ENCODE data around the gene TFCP2.

TFCP2 gene

GRCh38 chr12:51163795-51164194, 9.1 kb downstream of the TFCP2 start:
- Histone ChIP-seq H3K4me3 (ENCODE audit: low read depth, low read length) (no peak overlapping the region), H3K9me3 (ENCODE audit: control insufficient read depth, insufficient read depth, low read depth, low read length) (no peaks in the 10 kb centered on the region), H3K36me3 (ENCODE audit: control insufficient read depth in 2 of 2, insufficient read depth in 1 of 2, low read length in 2 of 2) (peaks cover 0 to 5% of the 10 kb centered on the region in 2 experiments; a peak in 1 of 3 replicates), H3K27ac (ENCODE audit: extremely low read depth, low read depth, low read length) (no peak overlapping the region), H3K4me1 (ENCODE audit: control insufficient read depth, insufficient read depth, low read length) (no peaks in the 10 kb centered on the region)
- ChIA-PET POLR2A (no interaction called here), CTCF (no interaction called here)
- TF ChIP-seq ZSCAN4 (tag by site-specific recombination; IDR thresholded peaks at IDR 0.05) (no peak), ZNF121 (tag by site-specific recombination; IDR thresholded peaks at IDR 0.05) (peak; percentile 78)

- CTCF ChIA-PET, result interaction anchor here (0.7 kb wide), 1 partner anchor 105 kb away, joined by 3 read pairs; no protein-coding TSS in a partner anchor
- Histone ChIP-seq H3K36me3 (ENCODE audit: control insufficient read depth in 2 of 2, insufficient read depth in 1 of 2, low read length in 2 of 2) (no peaks in the 10 kb centered on the region; a peak in 1 of 3 replicates), H3K4me1 (ENCODE audit: control insufficient read depth, insufficient read depth, low read length) (no peaks in the 10 kb centered on the region), H3K9me3 (ENCODE audit: control insufficient read depth, insufficient read depth, low read depth, low read length) (no peaks in the 10 kb centered on the region), H3K4me3 (ENCODE audit: low read depth, low read length) (no peak overlapping the region), H3K27ac (ENCODE audit: extremely low read depth, low read depth, low read length) (no peak overlapping the region)
- POLR2A ChIA-PET, result interaction anchor here (0.6 to 1.0 kb wide), 2 partner anchors 79 to 747 kb away, joined by 3 to 4 read pairs; no protein-coding TSS in a partner anchor
- peak; percentile 93 for TF ChIP-seq ZBTB6 (tag by site-specific recombination; IDR thresholded peaks at IDR 0.05)
- TF ChIP-seq WT1 (tag by site-specific recombination; IDR thresholded peaks at IDR 0.05), result no peak
Measured at GRCh38 chr12:51162217-51162616, 10.7 kb downstream of the TFCP2 start.

GRCh38 chr12:51160814-51161459, 12.0 kb downstream of the TFCP2 start:
- no peak overlapping the region for H3K27ac ChIP-seq (ENCODE audit: extremely low read depth, low read depth, low read length)
- CTCF ChIA-PET, result no interaction called here
- H3K36me3 ChIP-seq (ENCODE audit: control insufficient read depth in 2 of 2, insufficient read depth in 1 of 2, low read length in 2 of 2), result no peaks in the 10 kb centered on the region; a peak in 1 of 3 replicates
- no peaks in the 10 kb centered on the region for H3K4me1 ChIP-seq (ENCODE audit: control insufficient read depth, insufficient read depth, low read length)
- H3K9me3 ChIP-seq (ENCODE audit: control insufficient read depth, insufficient read depth, low read depth, low read length), result no peaks in the 10 kb centered on the region
- POLR2A ChIA-PET, result no interaction called here
- H3K4me3 ChIP-seq (ENCODE audit: low read depth, low read length), result no peak overlapping the region
- TF ChIP-seq ZEB2 (tag by site-specific recombination; IDR thresholded peaks at IDR 0.05), result no peak
- no peak for TF ChIP-seq KLF7 (tag by site-specific recombination; IDR thresholded peaks at IDR 0.05; ENCODE audit: borderline replicate concordance)
- TF ChIP-seq SETDB1 (IDR thresholded peaks at IDR 0.05; ENCODE audit: insufficient read length, low read length), result no peak
- no peak for TF ChIP-seq ZNF280D (tag by site-specific recombination; IDR thresholded peaks at IDR 0.05)
- no peak for TF ChIP-seq ZNF561 (tag by site-specific recombination; IDR thresholded peaks at IDR 0.05; ENCODE audit: borderline replicate concordance)
- no peak for TF ChIP-seq HOXD13 (CRISPR knock-in tag; IDR thresholded peaks at IDR 0.05; ENCODE audit: borderline replicate concordance)
- TF ChIP-seq ZNF354C (tag by site-specific recombination; IDR thresholded peaks at IDR 0.05; ENCODE audit: borderline replicate concordance, low read depth), result no peak
- TF ChIP-seq GLI2 (tag by site-specific recombination; IDR thresholded peaks at IDR 0.05; ENCODE audit: borderline replicate concordance, low read depth), result no peak
- no peak for TF ChIP-seq WT1 (tag by site-specific recombination; IDR thresholded peaks at IDR 0.05)
- TF ChIP-seq OSR2 (tag by site-specific recombination; IDR thresholded peaks at IDR 0.05), result no peak
- TF ChIP-seq HOXA7 (CRISPR knock-in tag; IDR thresholded peaks at IDR 0.05; ENCODE audit: borderline replicate concordance), result no peak
- TF ChIP-seq ZNF146 (tag by site-specific recombination; IDR thresholded peaks at IDR 0.05), result no peak
- TF ChIP-seq ZNF658 (tag by site-specific recombination; IDR thresholded peaks at IDR 0.05), result no peak
- TF ChIP-seq ATF2 (tag by site-specific recombination; IDR thresholded peaks at IDR 0.05; ENCODE audit: low read depth), result no peak
- TF ChIP-seq MEIS1 (CRISPR knock-in tag; IDR thresholded peaks at IDR 0.05; ENCODE audit: borderline replicate concordance), result no peak
- no peak for TF ChIP-seq ZBTB49 (tag by site-specific recombination; IDR thresholded peaks at IDR 0.05; ENCODE audit: low read depth)
